ENCODE data around the gene DHX16. TPM values are rescaled to one million over a fixed set of nuclear protein-coding genes. Genes with fewer than 3 reads are reported as not detected.

The DHX16 gene
- total and polyA plus RNA-seq, 2 of the 8 experiments (the other 6 are each of a cell fraction or from before 2014, with no cell fraction given): 27.4 to 44.4 TPM

GRCh38 chr6:30676660-30677285 is 4.0 kb upstream of the DHX16 start:
- ChIA-PET CTCF (ENCODE audit: partially characterized antibody) (interaction anchor here (1.2 to 11.0 kb wide), 3 partner anchors 46 to 144 kb away, joined by 3 to 147 read pairs (median 5); no protein-coding TSS in a partner anchor), POLR2A (ENCODE audit: partially characterized antibody) (interaction anchor here (1.7 to 18.7 kb wide), 2 partner anchors 11 to 48 kb away, joined by 4 to 388 read pairs; partner anchors contain the start of genes MDC1 and TUBB)
- H3K9me3 ChIP-seq (ENCODE audit: insufficient read depth in 2 of 2, low read depth in 1 of 2, low read length in 1 of 2): no peaks in the 10 kb centered on the region
- no peak overlapping the region for H3K23ac ChIP-seq (ENCODE audit: insufficient read length)
- H2AK5ac ChIP-seq (ENCODE audit: low read depth, low read length): no peak overlapping the region
- peaks cover 6% of the 10 kb centered on the region for H3K23me2 ChIP-seq (ENCODE audit: low read depth, low read length)
- H2AFZ ChIP-seq (ENCODE audit: low read length): no peak overlapping the region
- no peaks in the 10 kb centered on the region; a peak in 1 of 7 replicates for H3K4me1 ChIP-seq (replicated peaks in 1 of 4; ENCODE audit: control insufficient read depth in 3 of 4, insufficient read depth in 4 of 4, low read length in 3 of 4)
- H3K27ac ChIP-seq (ENCODE audit: low read depth, low read length): no peak overlapping the region
- no peak overlapping the region for H3K4ac ChIP-seq (replicated peaks; ENCODE audit: insufficient read length, low read depth, low read length)
- no peak overlapping the region for H4K5ac ChIP-seq (ENCODE audit: insufficient read length, low read depth, low read length)
- H2BK12ac ChIP-seq (ENCODE audit: low read depth, low read length): no peak overlapping the region
- no peak overlapping the region for H3K4me2 ChIP-seq (ENCODE audit: insufficient read depth in 1 of 2, low read depth in 2 of 2, low read length in 2 of 2)
- H3K9ac ChIP-seq (replicated peaks in 1 of 4; ENCODE audit: extremely low read depth in 1 of 4, low read depth in 3 of 4, low read length in 3 of 4): no peak overlapping the region
- H3K4me3 ChIP-seq (ENCODE audit: extremely low read depth in 1 of 4, insufficient read depth in 2 of 4, low read depth in 3 of 4, low read length in 4 of 4): no peak overlapping the region
- 93% methylated on average over 10 of the region's 10 CpGs; no CpG with 5 or more reads in 1 of the 2 experiments for WGBS, 2 experiments (ENCODE audit: extremely low coverage in 1 of 2, insufficient coverage in 1 of 2, insufficient read length in 1 of 2, insufficient replicate concordance in 2 of 2, low coverage in 1 of 2, low lambda C conversion rate in 2 of 2, missing lambda C conversion rate in 1 of 2)
- H2BK120ac ChIP-seq (replicated peaks; ENCODE audit: low read depth, low read length): no peak overlapping the region
- no peak overlapping the region for H3K14ac ChIP-seq (ENCODE audit: insufficient read length)
- H3K36me3 ChIP-seq (ENCODE audit: control insufficient read depth in 2 of 4, insufficient read depth in 4 of 4, low read length in 3 of 4): no peaks in the 10 kb centered on the region; a peak in 2 of 8 replicates
- peaks cover 0 to 8% of the 10 kb centered on the region in 2 experiments for H4K20me1 ChIP-seq (replicated peaks in 1 of 2; ENCODE audit: control insufficient read depth in 1 of 2, insufficient read depth in 2 of 2, low read length in 2 of 2)
- H4K8ac ChIP-seq (ENCODE audit: extremely low read depth, insufficient read depth, low read length): no peak overlapping the region
- DNase-seq (ENCODE audit: low read depth in 1 of 2, low spot score in 2 of 2): no peak
- H2BK15ac ChIP-seq (ENCODE audit: low read length): no peak overlapping the region
- no peak overlapping the region for H2BK5ac ChIP-seq (ENCODE audit: low read depth, low read length)
- no peak for FAIRE-seq
- peaks cover 0 to 7% of the 10 kb centered on the region in 2 experiments; a peak in 2 of 4 replicates for H3K79me2 ChIP-seq (ENCODE audit: control insufficient read depth in 1 of 2, insufficient read depth in 2 of 2, low read length in 2 of 2)
- H2BK20ac ChIP-seq (ENCODE audit: low read length): no peak overlapping the region
- H3K18ac ChIP-seq (ENCODE audit: extremely low read depth, low read length): no peak overlapping the region
- H4K91ac ChIP-seq (replicated peaks; ENCODE audit: insufficient read length, low read length): no peak overlapping the region
- H3K27me3 ChIP-seq (replicated peaks in 1 of 4; ENCODE audit: control insufficient read depth in 3 of 4, extremely low read depth in 1 of 4, insufficient read depth in 3 of 4, low read length in 3 of 4): no peaks in the 10 kb centered on the region
- no peaks in the 10 kb centered on the region; the same call in 1 of the 2 replicates for H3K79me1 ChIP-seq (ENCODE audit: low read depth, low read length)
- H3K56ac ChIP-seq (replicated peaks; ENCODE audit: insufficient read length, low read depth, low read length): no peak overlapping the region
- TF ChIP-seq SIRT6 (IDR thresholded peaks at IDR 0.05; ENCODE audit: low read length) (no peak), JUND (IDR thresholded peaks at IDR 0.05; ENCODE audit: low read length) (no peak), SIN3A (conservative IDR thresholded peaks at IDR 0.05 in 1 of 2, IDR thresholded peaks at IDR 0.05 in 1 of 2; ENCODE audit: low read depth in 1 of 2, low read length in 2 of 2) (no peak), PHF8 (conservative IDR thresholded peaks at IDR 0.05; ENCODE audit: low read depth, low read length) (no peak), RNF2 (IDR thresholded peaks at IDR 0.05; ENCODE audit: borderline replicate concordance, low read depth, low read length, missing control alignments, poor library complexity, severe bottlenecking) (no peak), TBP (IDR thresholded peaks at IDR 0.05; ENCODE audit: low read depth, low read length) (no peak), KDM1A (IDR thresholded peaks at IDR 0.05; ENCODE audit: borderline replicate concordance, low read length) (no peak), POLR2AphosphoS5 (IDR thresholded peaks at IDR 0.05; ENCODE audit: low read depth, low read length) (no peak), KDM5A (IDR thresholded peaks at IDR 0.05; ENCODE audit: low read length) (no peak)

All from H1 (cell line).